Tibial nerve (tissue), 4 donors: ENCODE measurements around the gene DAPK2. TPM values are rescaled to one million over a fixed set of nuclear protein-coding genes. Genes with fewer than 3 reads are reported as not detected.
A peak's percentile ranks its signal among the peaks of the same experiment; 100 is the strongest.

Source experiments
- DNase-seq, 2 donors: peaks; one replicate each; pipeline ENCODE4 v3.0.0-alpha.2; 2019; ENCODE audit warnings: low spot score in 2 of 2
- H3K27ac ChIP-seq, 4 donors: fragments of 200-600 bp; sonication (generic) in 3 of 4; one replicate each; pipeline ENCODE4 v1.5.1; 2017 to 2019; ENCODE audit warnings: mild to moderate bottlenecking in 1 of 4
- H3K27me3 ChIP-seq, 2 donors: fragments of 200-600 bp; sonication (generic) in 1 of 2; one replicate each; pipeline versions ENCODE4 v1.5.1 to v1.6.0; 2017 to 2019
- H3K36me3 ChIP-seq, 3 donors: fragments of 200-600 bp; sonication (generic); one replicate each; pipeline ENCODE4 v1.5.1; 2018 to 2019
- H3K4me1 ChIP-seq, 4 donors: fragments of 200-600 bp; sonication (generic) in 3 of 4; one replicate each; pipeline ENCODE4 v1.5.1; 2017 to 2019
- H3K4me3 ChIP-seq, 4 donors: fragments of 200-600 bp; sonication (generic) in 3 of 4; one replicate each; pipeline ENCODE4 v1.5.1; 2017 to 2019; ENCODE audit warnings: mild to moderate bottlenecking in 1 of 4, moderate library complexity in 1 of 4
- H3K9me3 ChIP-seq, 4 donors: fragments of 200-600 bp; sonication (generic) in 3 of 4; one replicate each; pipeline ENCODE4 v1.5.1; 2017 to 2019
- EP300 ChIP-seq, 2 donors: sonication (generic); formaldehyde crosslinking; IDR thresholded peaks; one replicate each; pipeline ENCODE4 v1.6.1; 2017; ENCODE audit warnings: antibody characterized with exemption in 2 of 2, mild to moderate bottlenecking in 1 of 2
- POLR2A ChIP-seq, 2 donors: fragments of 450-650 bp; IDR thresholded peaks; one replicate each; pipeline ENCODE4 v1.6.1; 2017; ENCODE audit warnings: antibody characterized with exemption in 2 of 2, mild to moderate bottlenecking in 2 of 2, moderate library complexity in 2 of 2
- WGBS, 2 donors: methylation state at CpG; one replicate each; pipeline ENCODE4 v1.1.5; 2018; 5-methylcytosine and 5-hydroxymethylcytosine counted together
- total RNA-seq, 4 donors: library from RNA; depleted of rRNA; stranded (reverse); fragments of >200 nt; gene quantifications; one replicate each; pipeline ENCODE4 v1.1.0, GENCODE V29; 2016
- TF ChIP-seq, protein P1 (sequence below), 5 experiments: fragments of 200-600 bp in 3 of 5; fragments of 450-650 bp in 2 of 5; sonication (generic) in 3 of 5; IDR thresholded peaks; one replicate each; pipeline ENCODE4 v1.5.1; 2016 to 2019; ENCODE audit warnings: antibody characterized with exemption in 5 of 5, mild to moderate bottlenecking in 3 of 5, moderate library complexity in 2 of 5

The DAPK2 gene
- total RNA-seq, 4 donors from 2014 or later = 28.9 to 75.9 (median 56.7) TPM

DNA sequence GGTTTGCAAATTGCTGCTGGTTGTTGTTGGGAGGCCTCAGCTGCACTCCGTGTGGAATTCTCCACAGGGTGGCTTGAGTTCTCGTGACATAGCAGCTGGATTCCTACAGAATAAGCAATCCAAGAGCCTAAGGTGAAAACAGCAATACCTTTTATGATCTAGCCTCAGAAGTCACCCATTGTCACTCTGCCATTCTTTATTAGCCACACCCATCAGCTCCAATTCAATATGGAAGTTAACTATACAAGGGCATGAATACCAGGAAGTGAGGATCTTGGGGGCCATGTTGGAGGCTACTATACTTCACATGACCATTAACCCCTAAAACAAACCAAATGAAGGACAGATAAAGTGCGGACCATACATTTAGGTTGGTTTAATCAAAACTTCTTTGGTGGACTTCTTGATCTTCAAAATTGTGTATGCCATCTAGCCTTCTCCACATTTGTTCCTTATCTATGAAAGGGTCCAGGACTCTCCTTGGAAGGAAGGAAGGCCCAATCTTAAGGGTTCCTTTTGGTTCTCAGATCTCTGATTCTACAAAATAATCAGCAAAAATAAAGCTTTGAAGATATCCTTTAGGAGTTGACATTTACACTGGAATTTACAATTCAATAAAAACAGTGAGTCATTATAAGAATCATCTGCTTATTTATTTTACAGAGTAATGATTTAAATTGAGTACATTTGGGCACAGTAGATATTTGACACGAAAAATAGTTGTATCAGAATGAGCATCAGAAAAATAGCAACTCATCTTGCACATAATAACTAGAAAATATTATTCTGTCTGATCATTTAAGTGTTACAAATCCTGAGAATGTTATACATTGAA, 25.9 kb upstream of the DAPK2 start:
- WGBS, 2 donors = 82 to 88% methylated on average over 4 of the region's 4 CpGs
- H3K27ac ChIP-seq = peak overlapping the region in 3 of 4 donors; percentile 58 to 90 (median 74)
- no peak for DNase-seq
- TF ChIP-seq POLR2A (IDR thresholded peaks at IDR 0.05) (no peak), EP300 (IDR thresholded peaks at IDR 0.05) (no peak)
- TF ChIP-seq, protein P1, sequence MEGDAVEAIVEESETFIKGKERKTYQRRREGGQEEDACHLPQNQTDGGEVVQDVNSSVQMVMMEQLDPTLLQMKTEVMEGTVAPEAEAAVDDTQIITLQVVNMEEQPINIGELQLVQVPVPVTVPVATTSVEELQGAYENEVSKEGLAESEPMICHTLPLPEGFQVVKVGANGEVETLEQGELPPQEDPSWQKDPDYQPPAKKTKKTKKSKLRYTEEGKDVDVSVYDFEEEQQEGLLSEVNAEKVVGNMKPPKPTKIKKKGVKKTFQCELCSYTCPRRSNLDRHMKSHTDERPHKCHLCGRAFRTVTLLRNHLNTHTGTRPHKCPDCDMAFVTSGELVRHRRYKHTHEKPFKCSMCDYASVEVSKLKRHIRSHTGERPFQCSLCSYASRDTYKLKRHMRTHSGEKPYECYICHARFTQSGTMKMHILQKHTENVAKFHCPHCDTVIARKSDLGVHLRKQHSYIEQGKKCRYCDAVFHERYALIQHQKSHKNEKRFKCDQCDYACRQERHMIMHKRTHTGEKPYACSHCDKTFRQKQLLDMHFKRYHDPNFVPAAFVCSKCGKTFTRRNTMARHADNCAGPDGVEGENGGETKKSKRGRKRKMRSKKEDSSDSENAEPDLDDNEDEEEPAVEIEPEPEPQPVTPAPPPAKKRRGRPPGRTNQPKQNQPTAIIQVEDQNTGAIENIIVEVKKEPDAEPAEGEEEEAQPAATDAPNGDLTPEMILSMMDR (IDR thresholded peaks at IDR 0.05) = no peak
- no peak overlapping the region for H3K4me3 ChIP-seq
- H3K9me3 ChIP-seq = no peaks in the 10 kb centered on the region
- H3K36me3 ChIP-seq = peaks cover 0 to 42% (median 0%) of the 10 kb centered on the region in 3 donors
- peaks cover 0 to 36% (median 14%) of the 10 kb centered on the region in 4 donors for H3K4me1 ChIP-seq
- no peaks in the 10 kb centered on the region for H3K27me3 ChIP-seq

DNA sequence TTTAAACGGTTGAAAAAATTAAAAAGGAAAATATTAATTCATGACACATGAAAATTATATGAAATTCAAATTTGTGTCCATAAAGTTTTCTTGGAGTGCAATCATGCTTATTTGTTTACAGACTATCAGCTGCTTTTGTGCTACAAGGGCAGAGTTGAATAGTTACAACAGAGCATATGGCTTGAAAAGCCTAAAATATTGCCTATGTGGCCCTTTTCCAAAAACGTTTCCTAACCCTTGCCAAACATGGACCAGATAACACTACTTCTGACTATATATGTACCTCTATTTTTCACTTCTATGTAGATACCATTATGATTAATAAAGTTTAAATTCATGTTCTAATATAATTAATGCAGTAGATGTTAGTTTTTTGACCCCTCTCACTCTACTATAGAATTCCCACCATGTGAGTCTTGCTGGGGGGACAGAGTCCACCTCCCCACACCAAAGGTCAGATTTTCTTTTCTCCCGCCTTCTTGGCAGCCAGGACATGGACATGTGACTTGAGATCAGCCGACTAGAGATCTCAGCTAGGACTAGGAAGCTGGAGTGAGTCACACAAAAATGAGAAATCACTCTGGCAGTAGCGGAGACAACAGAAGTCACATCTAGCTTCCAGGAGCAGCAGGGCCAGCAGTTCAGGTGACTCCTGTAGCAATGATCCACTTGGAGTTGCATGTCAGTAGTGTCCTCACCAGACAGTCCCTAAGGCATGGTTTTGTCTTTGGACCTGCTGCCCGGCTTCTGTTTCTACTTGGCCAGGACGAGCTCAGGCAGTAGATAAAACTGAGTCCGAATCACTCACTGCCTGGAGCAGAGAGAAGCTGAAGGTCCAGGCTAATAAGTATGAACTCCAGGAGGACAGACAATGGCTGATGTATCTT, 24.9 kb upstream of the DAPK2 start:
- DNase-seq = peak; percentile 33 to 58
- Histone ChIP-seq H3K4me1 (peaks cover 0 to 36% (median 14%) of the 10 kb centered on the region in 4 donors), H3K36me3 (peaks cover 0 to 42% (median 0%) of the 10 kb centered on the region in 3 donors), H3K27me3 (no peaks in the 10 kb centered on the region), H3K9me3 (no peaks in the 10 kb centered on the region), H3K4me3 (no peak overlapping the region), H3K27ac (peak overlapping the region in 3 of 4 donors; percentile 58 to 90 (median 74))
- TF ChIP-seq, protein P1 (IDR thresholded peaks at IDR 0.05) = no peak
- TF ChIP-seq EP300 (IDR thresholded peaks at IDR 0.05) (peak; percentile 42 to 70), POLR2A (IDR thresholded peaks at IDR 0.05) (no peak)
- 50 to 56% methylated on average over 8 of the region's 8 CpGs for WGBS, 2 donors

DNA sequence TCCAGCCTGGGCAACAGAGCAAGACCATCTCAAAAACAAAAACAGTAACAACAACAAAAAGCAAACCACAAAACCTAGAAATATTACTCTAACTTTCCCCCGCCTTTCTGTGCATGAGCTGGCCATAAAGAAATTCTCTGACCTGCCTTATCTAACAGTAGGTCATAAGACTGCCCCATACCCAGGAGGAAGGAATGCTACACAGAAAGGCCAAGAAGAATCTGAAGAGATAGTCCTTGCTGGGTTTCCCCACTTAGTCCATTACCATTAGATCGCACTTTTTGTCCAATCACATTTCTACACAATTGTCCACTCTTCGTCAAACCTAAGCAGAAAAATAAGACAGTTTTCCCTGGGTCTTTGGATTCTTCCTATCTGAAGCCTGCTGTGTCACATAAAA, 23.8 kb upstream of the DAPK2 start:
- Histone ChIP-seq H3K36me3 (peaks cover 0 to 34% (median 0%) of the 10 kb centered on the region in 3 donors), H3K4me1 (peaks cover 0 to 36% (median 14%) of the 10 kb centered on the region in 4 donors), H3K4me3 (no peak overlapping the region), H3K27me3 (no peaks in the 10 kb centered on the region), H3K9me3 (no peaks in the 10 kb centered on the region), H3K27ac (peak overlapping the region in 2 of 4 donors; percentile 74 to 90)
- 87 to 94% methylated on average over 3 of the region's 3 CpGs for WGBS, 2 donors
- DNase-seq = no peak
- TF ChIP-seq, protein P1 (IDR thresholded peaks at IDR 0.05) = no peak
- TF ChIP-seq EP300 (IDR thresholded peaks at IDR 0.05) (no peak), POLR2A (IDR thresholded peaks at IDR 0.05) (no peak)

DNA sequence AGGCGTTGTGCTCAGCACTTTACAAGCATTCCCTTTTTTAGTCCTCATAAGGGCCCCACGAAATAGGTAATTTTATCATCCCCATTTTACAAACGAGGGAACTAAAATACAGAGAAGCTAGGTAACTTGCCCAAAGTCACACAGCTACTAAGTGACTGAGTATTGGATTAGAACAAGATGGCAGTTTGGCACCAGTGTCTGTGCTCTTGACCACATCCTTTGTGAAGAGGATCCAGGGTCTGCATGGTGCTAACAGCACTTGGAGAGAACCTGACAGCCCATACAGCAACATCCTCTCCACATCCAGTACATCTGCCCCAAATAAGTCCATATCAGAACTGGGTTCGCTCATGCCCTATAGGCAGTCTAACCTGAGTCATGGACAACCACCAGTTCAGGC, 21.8 kb upstream of the DAPK2 start:
- Histone ChIP-seq H3K36me3 (peaks cover 0 to 15% (median 0%) of the 10 kb centered on the region in 3 donors), H3K4me1 (peaks cover 0 to 36% (median 14%) of the 10 kb centered on the region in 4 donors), H3K9me3 (no peaks in the 10 kb centered on the region), H3K27ac (no peak overlapping the region), H3K4me3 (no peak overlapping the region), H3K27me3 (no peaks in the 10 kb centered on the region)
- DNase-seq = no peak
- 68 to 79% methylated on average over 4 of the region's 4 CpGs for WGBS, 2 donors
- no peak for TF ChIP-seq POLR2A (IDR thresholded peaks at IDR 0.05)
- TF ChIP-seq EP300 (IDR thresholded peaks at IDR 0.05) = no peak
- TF ChIP-seq, protein P1 (IDR thresholded peaks at IDR 0.05) = no peak
